GM06990 (cell line): ENCODE measurements around the gene NANOS2.
A peak's percentile ranks its signal among the peaks of the same experiment; 100 is the strongest.

ENCODE experiments used
- DNase-seq: peaks from one replicate; pipeline ENCODE4 v3.0.0-alpha.2; 2011; ENCODE audit not compliant: insufficient read length; ENCODE audit errors: extremely low read depth
- H3K27me3 ChIP-seq: replicated peaks from 2 replicates; pipeline ENCODE4 v1.6.0; 2011; ENCODE audit warnings: low read length; ENCODE audit not compliant: control insufficient read depth, insufficient read depth
- H3K36me3 ChIP-seq: 2 replicates; pipeline ENCODE4 v1.5.1; 2011; ENCODE audit warnings: low read length; ENCODE audit not compliant: control insufficient read depth, insufficient read depth
- H3K4me3 ChIP-seq: replicated peaks from 2 replicates; pipeline ENCODE4 v1.5.1; 2011; ENCODE audit warnings: low read depth, mild to moderate bottlenecking, control low read depth, low read length
- TF ChIP-seq, protein P1 (sequence below): IDR thresholded peaks from 2 replicates; pipeline ENCODE4 v1.5.1; 2011; ENCODE audit warnings: low read length, control low read depth, mild to moderate bottlenecking, inconsistent platforms; ENCODE audit not compliant: insufficient read depth, poor library complexity, severe bottlenecking

The NANOS2 gene

DNA sequence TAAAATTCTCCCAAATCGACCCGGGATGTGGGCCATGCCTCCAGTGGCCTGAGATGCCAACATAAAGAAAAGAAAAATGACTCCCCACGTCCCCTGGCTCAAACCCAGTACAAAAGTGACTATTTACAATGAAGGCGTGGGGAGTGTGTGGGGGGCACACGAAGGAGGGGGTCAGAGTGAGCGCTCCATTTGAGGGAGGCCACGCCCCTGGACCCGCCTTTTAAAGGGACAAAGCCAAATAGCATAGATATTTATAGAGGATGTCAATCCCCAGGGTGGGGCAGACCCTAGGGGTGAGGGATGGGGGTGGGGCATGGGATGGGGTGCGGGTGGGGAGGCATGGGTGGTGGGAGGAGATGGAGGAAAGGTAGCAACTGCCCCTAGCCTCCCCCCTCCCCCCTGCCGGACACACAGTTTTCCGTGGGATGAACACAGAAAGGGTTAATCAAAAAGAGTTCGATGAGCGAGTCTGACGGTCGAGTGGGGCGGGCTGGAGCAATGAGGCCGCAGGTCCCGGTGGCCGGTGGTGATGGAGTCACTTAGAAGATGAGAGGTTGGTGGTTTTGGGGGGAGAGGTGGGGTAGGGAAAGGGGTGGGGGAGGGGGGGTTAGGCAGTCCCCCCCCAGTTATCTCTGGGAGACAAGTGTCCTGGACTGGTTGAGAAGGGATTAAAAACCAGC lies 20.1 kb upstream of the NANOS2 start:
- H3K27me3 ChIP-seq = no peaks in the 10 kb centered on the region; the same call in 1 of the 2 replicates
- no peaks in the 10 kb centered on the region for H3K36me3 ChIP-seq
- DNase-seq = no peak
- no peak overlapping the region for H3K4me3 ChIP-seq
- TF ChIP-seq, protein P1, sequence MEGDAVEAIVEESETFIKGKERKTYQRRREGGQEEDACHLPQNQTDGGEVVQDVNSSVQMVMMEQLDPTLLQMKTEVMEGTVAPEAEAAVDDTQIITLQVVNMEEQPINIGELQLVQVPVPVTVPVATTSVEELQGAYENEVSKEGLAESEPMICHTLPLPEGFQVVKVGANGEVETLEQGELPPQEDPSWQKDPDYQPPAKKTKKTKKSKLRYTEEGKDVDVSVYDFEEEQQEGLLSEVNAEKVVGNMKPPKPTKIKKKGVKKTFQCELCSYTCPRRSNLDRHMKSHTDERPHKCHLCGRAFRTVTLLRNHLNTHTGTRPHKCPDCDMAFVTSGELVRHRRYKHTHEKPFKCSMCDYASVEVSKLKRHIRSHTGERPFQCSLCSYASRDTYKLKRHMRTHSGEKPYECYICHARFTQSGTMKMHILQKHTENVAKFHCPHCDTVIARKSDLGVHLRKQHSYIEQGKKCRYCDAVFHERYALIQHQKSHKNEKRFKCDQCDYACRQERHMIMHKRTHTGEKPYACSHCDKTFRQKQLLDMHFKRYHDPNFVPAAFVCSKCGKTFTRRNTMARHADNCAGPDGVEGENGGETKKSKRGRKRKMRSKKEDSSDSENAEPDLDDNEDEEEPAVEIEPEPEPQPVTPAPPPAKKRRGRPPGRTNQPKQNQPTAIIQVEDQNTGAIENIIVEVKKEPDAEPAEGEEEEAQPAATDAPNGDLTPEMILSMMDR = no peak

DNA sequence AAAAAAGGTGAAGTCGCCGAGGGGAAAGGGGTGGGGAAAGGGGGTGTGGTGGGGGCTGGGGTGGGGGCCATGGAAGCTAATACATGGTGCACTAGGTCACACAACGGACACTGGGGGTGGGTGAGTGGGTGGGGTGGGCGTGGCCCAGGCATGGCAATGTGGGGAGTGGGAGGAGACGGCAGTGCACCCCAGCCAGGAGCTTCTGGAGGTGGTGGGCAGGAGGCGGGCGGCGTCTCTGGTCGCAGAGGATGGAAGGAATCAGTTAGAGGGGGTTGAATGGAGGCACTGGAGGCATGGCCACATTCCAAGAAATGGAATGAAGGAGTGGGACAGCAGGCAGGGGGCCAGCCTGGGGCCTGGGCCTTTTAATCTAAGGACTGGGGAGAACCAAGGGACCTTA lies 19.2 kb upstream of the NANOS2 start:
- Histone ChIP-seq H3K4me3 (no peak overlapping the region), H3K27me3 (no peaks in the 10 kb centered on the region; the same call in 1 of the 2 replicates), H3K36me3 (no peaks in the 10 kb centered on the region)
- DNase-seq = no peak
- TF ChIP-seq, protein P1 = no peak

DNA sequence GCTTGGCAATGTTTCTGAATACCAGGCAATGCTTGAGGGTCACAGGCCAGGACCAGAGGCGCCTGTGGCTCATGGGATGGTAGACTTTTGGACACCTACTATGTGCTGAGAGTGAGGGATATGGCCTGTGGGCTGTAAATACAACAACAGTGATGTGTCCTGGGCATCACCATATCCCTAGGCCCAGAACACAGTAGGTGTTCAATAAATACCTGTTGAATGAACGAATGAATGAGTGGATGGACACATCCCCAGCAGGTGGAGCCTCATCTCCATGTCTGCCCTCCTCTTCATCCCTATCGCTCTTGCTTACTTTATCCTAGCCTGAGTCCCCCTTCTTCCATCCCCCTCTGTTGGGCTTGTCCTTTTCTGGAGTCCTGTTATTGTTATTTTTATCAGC lies 16.5 kb upstream of the NANOS2 start:
- Histone ChIP-seq H3K4me3 (no peak overlapping the region), H3K27me3 (no peaks in the 10 kb centered on the region; the same call in 1 of the 2 replicates), H3K36me3 (no peaks in the 10 kb centered on the region)
- DNase-seq = no peak
- TF ChIP-seq, protein P1 = no peak

DNA sequence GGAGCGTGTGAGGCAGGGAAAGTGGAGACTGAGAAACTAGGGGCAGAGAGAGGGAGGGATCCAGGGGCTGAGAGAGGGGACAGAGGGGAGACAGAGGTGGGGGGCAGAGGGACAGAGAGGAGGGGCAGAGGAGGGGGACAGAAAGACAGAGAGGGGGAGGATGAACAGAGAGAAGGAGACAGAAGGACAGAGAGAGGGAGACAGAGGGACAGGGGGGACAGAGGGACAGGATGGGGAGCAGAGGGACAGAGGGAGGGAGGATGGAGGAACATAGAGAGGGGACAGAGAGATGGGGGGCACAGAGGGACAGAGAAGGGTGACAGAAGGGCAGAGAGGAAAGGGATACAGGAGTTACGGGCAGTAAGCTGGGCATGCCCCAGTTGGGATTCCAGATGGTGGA lies 14.7 kb upstream of the NANOS2 start:
- DNase-seq = no peak
- Histone ChIP-seq H3K4me3 (no peak overlapping the region), H3K36me3 (no peaks in the 10 kb centered on the region), H3K27me3 (no peaks in the 10 kb centered on the region; the same call in 1 of the 2 replicates)
- TF ChIP-seq, protein P1 = no peak

DNA sequence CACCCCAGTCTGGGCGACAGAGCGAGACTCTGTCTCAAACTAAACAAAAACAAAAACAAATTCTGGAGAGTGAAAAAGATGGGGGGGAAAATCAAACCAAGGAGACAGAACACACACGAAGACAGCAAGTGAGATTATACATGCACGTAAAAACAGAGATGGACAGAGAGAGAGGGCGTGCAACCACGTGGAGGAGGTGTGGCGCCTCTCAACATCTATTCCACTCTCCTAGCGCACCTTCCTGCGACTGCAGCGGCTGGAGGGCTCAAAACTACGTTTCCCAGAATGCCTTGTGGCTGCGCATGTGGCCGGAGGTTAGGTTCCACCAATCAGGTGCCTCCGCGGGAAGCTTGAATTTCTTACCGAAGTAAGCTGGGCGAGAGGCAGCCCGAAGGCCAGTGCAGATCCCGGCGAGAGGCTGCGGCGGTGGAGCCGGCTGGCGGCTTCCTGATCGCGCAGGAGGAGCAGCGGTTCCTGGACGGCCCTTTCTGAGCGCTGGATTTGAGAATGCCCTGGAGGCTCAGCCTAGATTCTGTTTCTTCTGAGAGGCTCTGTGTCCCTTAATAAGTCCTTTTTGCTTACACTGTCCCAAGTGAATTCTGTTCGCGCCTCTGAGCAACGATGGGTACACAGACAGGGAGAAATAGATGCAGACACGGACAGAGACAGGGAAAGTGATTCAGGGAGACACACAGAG lies 13.1 kb upstream of the NANOS2 start:
- TF ChIP-seq, protein P1 = no peak
- Histone ChIP-seq H3K27me3 (no peaks in the 10 kb centered on the region), H3K36me3 (no peaks in the 10 kb centered on the region)

More for the DNA sequence above, 13.1 kb upstream of the NANOS2 start:
- DNase-seq = peak; percentile 82
- peak overlapping the region; percentile 32; the same call in 1 of the 2 replicates for H3K4me3 ChIP-seq
